ENCODE results near the gene LIN28B.

The LIN28B gene

DNA sequence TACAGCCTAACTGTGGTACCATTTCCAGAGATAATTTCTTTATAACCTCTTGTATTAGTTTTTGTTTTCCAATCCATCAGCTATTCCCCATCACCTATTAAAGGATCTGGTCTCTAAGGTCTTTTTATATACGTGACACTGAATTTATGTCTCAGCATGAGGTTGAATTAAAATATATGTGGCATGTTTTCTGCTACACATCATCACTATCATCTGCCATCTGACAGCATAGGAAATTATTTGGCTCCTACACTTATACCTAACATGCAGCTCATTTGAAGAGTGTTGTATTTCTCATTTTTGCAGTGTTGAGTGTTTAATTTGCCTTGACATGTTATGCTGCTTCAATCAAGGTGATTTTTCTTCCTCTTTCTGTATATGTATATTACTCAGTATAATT, 100.3 kb downstream of the LIN28B start:
- Histone ChIP-seq H3K36me3 (no peaks in the 10 kb centered on the region), H3K4me3 (ENCODE audit: low read depth, low read length) (no peak overlapping the region), H3K9me3 (no peaks in the 10 kb centered on the region), H3K27me3 (no peaks in the 10 kb centered on the region), H3K4me1 (peaks cover 14% of the 10 kb centered on the region)
- DNase-seq = no peak
- no peak for TF ChIP-seq CTCF (IDR thresholded peaks at IDR 0.05; ENCODE audit: low read depth, low read length)

DNA sequence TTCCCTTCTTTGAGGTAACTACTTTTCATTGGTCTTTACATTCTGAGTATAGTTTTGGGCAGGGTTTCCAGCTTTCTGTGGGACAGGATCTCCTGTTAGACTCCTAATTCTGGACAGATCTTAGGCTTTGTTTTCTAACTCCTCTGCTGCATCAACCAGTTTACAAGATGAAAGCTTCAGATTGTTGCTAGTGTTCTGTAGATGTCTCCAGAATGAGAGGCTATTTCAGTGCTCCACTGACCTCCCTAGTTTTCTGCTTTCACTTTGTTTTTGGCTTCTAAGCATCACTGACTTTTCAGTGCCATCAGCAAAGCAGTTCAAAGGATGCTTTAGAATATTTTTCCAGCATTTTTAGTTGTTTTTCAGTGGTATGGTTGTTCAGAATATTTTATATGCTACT, 101.4 kb downstream of the LIN28B start:
- no peaks in the 10 kb centered on the region; the same call in 1 of the 2 replicates for H3K36me3 ChIP-seq
- TF ChIP-seq CTCF (IDR thresholded peaks at IDR 0.05; ENCODE audit: low read depth, low read length) = no peak
- no peak for DNase-seq
- no peak overlapping the region for H3K4me3 ChIP-seq (ENCODE audit: low read depth, low read length)
- H3K9me3 ChIP-seq = no peaks in the 10 kb centered on the region
- H3K4me1 ChIP-seq = peaks cover 14% of the 10 kb centered on the region
- no peaks in the 10 kb centered on the region for H3K27me3 ChIP-seq

- Histone ChIP-seq H3K27me3 (no peaks in the 10 kb centered on the region), H3K4me3 (ENCODE audit: low read depth, low read length) (no peak overlapping the region), H3K4me1 (peaks cover 12% of the 10 kb centered on the region), H3K9me3 (no peaks in the 10 kb centered on the region), H3K36me3 (no peaks in the 10 kb centered on the region; the same call in 1 of the 2 replicates)
- no peak for DNase-seq
- TF ChIP-seq CTCF (IDR thresholded peaks at IDR 0.05; ENCODE audit: low read depth, low read length) = no peak
Observed at GRCh38 chr6:105058846-105059245, 101.9 kb downstream of the LIN28B start.

DNA sequence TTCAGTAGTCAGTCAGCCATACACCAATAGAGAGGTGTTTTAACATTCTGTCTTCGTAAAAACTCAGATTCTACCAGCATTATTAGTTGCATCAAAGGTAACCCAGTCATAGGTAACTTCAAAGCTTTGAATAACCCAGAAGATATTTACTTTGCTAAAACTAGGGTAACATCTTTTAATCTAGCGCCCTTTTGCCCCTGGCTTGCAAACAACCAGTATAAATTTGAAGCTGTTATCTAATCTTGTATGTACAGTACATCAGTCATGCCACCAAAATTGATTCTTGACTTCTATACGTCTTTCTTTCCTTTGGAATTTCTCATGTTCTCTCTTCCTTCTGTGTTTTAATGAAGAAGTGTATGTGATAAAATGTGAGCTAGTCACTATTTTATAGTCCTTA, 109.3 kb downstream of the LIN28B start:
- H3K36me3 ChIP-seq = no peaks in the 10 kb centered on the region; the same call in none of the 2 replicates

DNA sequence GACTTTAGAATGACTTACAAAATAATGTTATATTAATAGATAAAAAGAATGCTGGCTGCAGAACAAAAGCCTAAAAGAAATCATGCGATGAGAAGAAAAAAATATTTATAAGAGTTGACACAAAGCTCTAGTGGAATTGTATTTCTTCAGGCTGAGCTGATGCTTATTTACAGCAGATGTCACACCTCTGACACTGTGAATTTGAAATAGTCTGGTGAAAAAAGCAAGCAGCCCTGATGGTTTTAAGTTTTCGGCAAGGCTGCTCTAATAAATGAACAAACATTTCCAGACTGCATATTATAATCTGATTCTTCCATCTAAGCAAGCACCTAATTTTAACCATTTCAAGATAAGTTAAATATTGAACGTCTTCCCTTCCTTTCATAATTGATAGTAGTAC, 109.9 kb downstream of the LIN28B start:
- TF ChIP-seq CTCF (IDR thresholded peaks at IDR 0.05; ENCODE audit: low read depth, low read length) = no peak
- Histone ChIP-seq H3K4me3 (ENCODE audit: low read depth, low read length) (no peak overlapping the region), H3K9me3 (no peaks in the 10 kb centered on the region), H3K27me3 (no peaks in the 10 kb centered on the region), H3K4me1 (peaks cover 40% of the 10 kb centered on the region), H3K36me3 (no peaks in the 10 kb centered on the region; the same call in none of the 2 replicates)
- no peak for DNase-seq

More for the DNA sequence above, 109.3 kb downstream of the LIN28B start:
- H3K27me3 ChIP-seq = no peaks in the 10 kb centered on the region
- peaks cover 36% of the 10 kb centered on the region for H3K4me1 ChIP-seq
- no peak overlapping the region for H3K4me3 ChIP-seq (ENCODE audit: low read depth, low read length)
- DNase-seq = no peak
- no peaks in the 10 kb centered on the region for H3K9me3 ChIP-seq
- no peak for TF ChIP-seq CTCF (IDR thresholded peaks at IDR 0.05; ENCODE audit: low read depth, low read length)

DNA sequence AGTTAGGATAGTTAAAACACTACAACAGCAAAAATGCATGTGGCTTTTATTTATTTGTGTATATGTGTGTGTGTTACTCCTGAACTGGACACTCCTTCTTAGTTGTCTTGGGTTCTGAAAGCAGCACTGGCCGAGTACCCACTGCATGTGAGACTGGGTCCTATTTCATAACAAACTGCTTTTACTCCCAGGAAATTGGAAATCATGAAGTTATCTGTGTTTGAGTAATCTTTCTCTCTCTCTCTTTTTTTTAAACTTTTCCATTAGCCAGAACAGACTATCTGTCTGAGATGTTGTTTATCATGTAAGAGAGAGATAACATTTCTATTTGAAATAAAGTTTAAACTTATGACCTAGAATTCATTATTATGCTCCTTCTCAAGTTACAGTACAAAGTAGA, 110.4 kb downstream of the LIN28B start:
- Histone ChIP-seq H3K36me3 (no peaks in the 10 kb centered on the region; the same call in none of the 2 replicates), H3K4me1 (peaks cover 42% of the 10 kb centered on the region), H3K4me3 (ENCODE audit: low read depth, low read length) (no peak overlapping the region), H3K27me3 (no peaks in the 10 kb centered on the region), H3K9me3 (no peaks in the 10 kb centered on the region)
- no peak for DNase-seq
- no peak for TF ChIP-seq CTCF (IDR thresholded peaks at IDR 0.05; ENCODE audit: low read depth, low read length)

Measured in BE2C (cell line).